MM.1S (cell line): Measurements from ENCODE around the gene CEMP1.

ENCODE experiments used
- EZH2 ChIP-seq: fragments of 300-600 bp; sonication (generic); optimal IDR thresholded peaks from 2 replicates; pipeline ENCODE3; 2017; ENCODE audit warnings: low read depth, mild to moderate bottlenecking, antibody characterized with exemption, low read length, mixed read lengths
- EZH2phosphoT487 ChIP-seq: fragments of 300-600 bp; sonication (generic); IDR thresholded peaks from 2 replicates; pipeline ENCODE4 v1.6.1; 2018; ENCODE audit warnings: antibody characterized with exemption, low read length
- TF ChIP-seq, protein P1 (sequence below): fragments of 300-600 bp; sonication (generic); IDR thresholded peaks from 2 replicates; pipeline ENCODE4 v1.5.1; 2016; ENCODE audit warnings: antibody characterized with exemption, low read length, mixed read lengths

DNA sequence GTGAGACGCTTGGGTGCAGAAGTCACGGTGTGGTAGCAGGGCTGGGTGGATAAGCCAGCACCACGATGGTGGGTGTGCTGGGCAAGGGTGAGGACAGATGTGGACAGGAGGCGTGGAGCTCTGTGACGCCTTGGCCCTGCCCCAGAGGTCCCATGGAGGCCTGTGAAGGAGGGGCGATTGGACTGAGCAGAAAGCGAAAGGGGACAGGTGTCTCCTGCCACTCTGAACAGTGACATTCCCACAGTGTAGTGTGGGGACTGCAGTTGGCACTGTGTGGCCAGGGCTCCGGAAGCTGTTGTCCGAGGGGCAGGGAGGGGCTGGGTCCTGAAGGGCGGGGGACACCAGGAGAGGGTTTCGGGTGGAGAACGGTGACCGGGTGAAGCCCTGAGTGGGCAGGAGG, 49.0 kb downstream of the CEMP1 start:
- TF ChIP-seq, protein P1, sequence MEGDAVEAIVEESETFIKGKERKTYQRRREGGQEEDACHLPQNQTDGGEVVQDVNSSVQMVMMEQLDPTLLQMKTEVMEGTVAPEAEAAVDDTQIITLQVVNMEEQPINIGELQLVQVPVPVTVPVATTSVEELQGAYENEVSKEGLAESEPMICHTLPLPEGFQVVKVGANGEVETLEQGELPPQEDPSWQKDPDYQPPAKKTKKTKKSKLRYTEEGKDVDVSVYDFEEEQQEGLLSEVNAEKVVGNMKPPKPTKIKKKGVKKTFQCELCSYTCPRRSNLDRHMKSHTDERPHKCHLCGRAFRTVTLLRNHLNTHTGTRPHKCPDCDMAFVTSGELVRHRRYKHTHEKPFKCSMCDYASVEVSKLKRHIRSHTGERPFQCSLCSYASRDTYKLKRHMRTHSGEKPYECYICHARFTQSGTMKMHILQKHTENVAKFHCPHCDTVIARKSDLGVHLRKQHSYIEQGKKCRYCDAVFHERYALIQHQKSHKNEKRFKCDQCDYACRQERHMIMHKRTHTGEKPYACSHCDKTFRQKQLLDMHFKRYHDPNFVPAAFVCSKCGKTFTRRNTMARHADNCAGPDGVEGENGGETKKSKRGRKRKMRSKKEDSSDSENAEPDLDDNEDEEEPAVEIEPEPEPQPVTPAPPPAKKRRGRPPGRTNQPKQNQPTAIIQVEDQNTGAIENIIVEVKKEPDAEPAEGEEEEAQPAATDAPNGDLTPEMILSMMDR: no peak
- TF ChIP-seq EZH2 (no peak), EZH2phosphoT487 (no peak)
